ENCODE measurements around the gene RALY. TPM values are rescaled to one million over a fixed set of nuclear protein-coding genes. Genes with fewer than 3 reads are reported as not detected.

RALY gene
- total RNA-seq, 1 donor from 2014 or later = 236 TPM

GRCh38 chr20:34013554-34013953, 19.8 kb downstream of the RALY start:
- peaks cover 2% of the 10 kb centered on the region for H3K36me3 Mint-ChIP-seq (ENCODE audit: insufficient read depth)
- no peak overlapping the region for H3K4me3 Mint-ChIP-seq (ENCODE audit: low read depth)
- H3K4me1 Mint-ChIP-seq (ENCODE audit: low read depth) = peaks cover 61% of the 10 kb centered on the region
- no peak for TF ChIP-seq CTCF (IDR thresholded peaks at IDR 0.05; ENCODE audit: unreplicated experiment)
- H3K27ac Mint-ChIP-seq = no peak overlapping the region
- no peaks in the 10 kb centered on the region for H3K9me3 Mint-ChIP-seq (ENCODE audit: low read depth)
- H3K27me3 Mint-ChIP-seq = no peaks in the 10 kb centered on the region
- DNase-seq (ENCODE audit: low spot score, unreplicated experiment) = no peak

GRCh38 chr20:34014878-34015277, 21.2 kb downstream of the RALY start:
- DNase-seq (ENCODE audit: low spot score, unreplicated experiment) = no peak
- Mint-ChIP-seq H3K4me1 (ENCODE audit: low read depth) (peaks cover 55% of the 10 kb centered on the region), H3K36me3 (ENCODE audit: insufficient read depth) (peaks cover 3% of the 10 kb centered on the region), H3K27ac (peak overlapping the region; percentile 53), H3K9me3 (ENCODE audit: low read depth) (no peaks in the 10 kb centered on the region), H3K27me3 (no peaks in the 10 kb centered on the region), H3K4me3 (ENCODE audit: low read depth) (no peak overlapping the region)
- no peak for TF ChIP-seq CTCF (IDR thresholded peaks at IDR 0.05; ENCODE audit: unreplicated experiment)

DNA sequence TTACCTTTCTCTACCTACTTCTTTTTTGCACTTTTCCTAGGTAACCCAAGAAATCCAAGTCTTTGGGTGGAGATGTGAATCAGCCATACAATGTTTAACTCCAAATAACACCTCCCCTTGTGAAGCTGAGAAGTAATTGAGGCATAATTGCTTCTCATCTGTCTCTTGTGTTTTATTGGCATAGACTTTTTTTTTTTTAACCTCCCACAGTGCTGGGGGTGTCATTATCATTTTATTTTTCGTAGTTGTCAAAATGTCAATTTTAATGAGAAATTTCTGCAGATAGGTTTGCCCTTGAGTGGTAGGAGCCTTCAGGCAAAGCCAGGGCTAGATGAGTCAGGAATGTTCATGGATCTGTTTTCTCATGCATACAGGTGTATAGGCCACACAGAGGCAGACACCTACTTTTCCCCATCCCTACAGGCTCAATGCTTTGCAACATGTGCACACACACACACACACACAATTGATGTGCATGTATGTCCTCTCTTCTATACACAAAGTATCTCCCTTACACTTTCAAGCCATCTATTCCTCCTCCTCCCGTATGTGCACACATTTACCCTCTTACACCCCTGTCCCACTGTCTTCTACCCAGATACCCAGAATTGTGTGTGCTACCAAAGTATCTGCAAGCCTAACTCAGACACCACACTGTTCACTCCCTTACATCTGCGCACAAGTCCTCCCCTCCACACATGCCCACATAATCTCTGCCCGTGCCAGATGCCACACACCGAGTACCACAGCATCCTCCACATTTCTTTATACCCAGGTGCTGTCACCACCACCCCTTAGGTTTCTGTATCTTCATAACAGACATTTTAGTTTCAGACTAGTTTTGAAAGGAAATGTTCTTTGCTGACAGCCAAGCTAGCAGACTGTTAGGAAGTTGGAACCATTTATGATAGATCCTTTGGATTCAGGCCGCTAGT, 22.0 kb downstream of the RALY start:
- Mint-ChIP-seq H3K4me3 (ENCODE audit: low read depth) (no peak overlapping the region), H3K4me1 (ENCODE audit: low read depth) (peaks cover 55% of the 10 kb centered on the region), H3K27me3 (no peaks in the 10 kb centered on the region), H3K9me3 (ENCODE audit: low read depth) (no peaks in the 10 kb centered on the region), H3K36me3 (ENCODE audit: insufficient read depth) (peaks cover 3% of the 10 kb centered on the region), H3K27ac (peak overlapping the region; percentile 43)
- no peak for TF ChIP-seq CTCF (IDR thresholded peaks at IDR 0.05; ENCODE audit: unreplicated experiment)
- DNase-seq (ENCODE audit: low spot score, unreplicated experiment) = no peak

GRCh38 chr20:34016736-34017135, 23.0 kb downstream of the RALY start:
- Mint-ChIP-seq H3K36me3 (ENCODE audit: insufficient read depth) (peaks cover 7% of the 10 kb centered on the region), H3K27ac (peak overlapping the region; percentile 90)

DNA sequence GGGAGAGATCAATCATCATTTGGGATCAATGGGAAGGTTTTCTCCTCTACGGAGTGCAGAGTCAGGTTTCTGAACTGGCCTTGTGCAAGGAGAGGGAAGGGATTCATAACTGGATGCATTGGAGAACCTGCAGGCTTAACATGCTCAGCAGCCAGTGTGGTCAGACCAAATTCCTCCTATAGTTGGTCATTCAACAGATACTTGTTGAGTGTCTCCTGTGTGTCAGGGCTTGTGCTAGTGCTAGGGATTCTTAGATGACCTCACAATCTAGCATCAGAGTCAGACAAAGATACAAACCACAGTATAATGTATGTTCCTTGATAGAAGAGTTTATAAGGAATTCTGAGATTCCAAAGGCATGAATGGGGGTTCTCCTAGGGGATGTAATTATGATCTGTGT, 23.9 kb downstream of the RALY start:
- no peaks in the 10 kb centered on the region for H3K27me3 Mint-ChIP-seq
- peaks cover 5% of the 10 kb centered on the region for H3K36me3 Mint-ChIP-seq (ENCODE audit: insufficient read depth)
- no peak for DNase-seq (ENCODE audit: low spot score, unreplicated experiment)
- H3K9me3 Mint-ChIP-seq (ENCODE audit: low read depth) = no peaks in the 10 kb centered on the region
- H3K4me3 Mint-ChIP-seq (ENCODE audit: low read depth) = no peak overlapping the region
- H3K27ac Mint-ChIP-seq = peak overlapping the region; percentile 71
- TF ChIP-seq CTCF (IDR thresholded peaks at IDR 0.05; ENCODE audit: unreplicated experiment) = no peak
- peaks cover 50% of the 10 kb centered on the region for H3K4me1 Mint-ChIP-seq (ENCODE audit: low read depth)

More at GRCh38 chr20:34016736-34017135, 23.0 kb downstream of the RALY start:
- Mint-ChIP-seq H3K4me1 (ENCODE audit: low read depth) (peaks cover 53% of the 10 kb centered on the region), H3K27me3 (no peaks in the 10 kb centered on the region), H3K4me3 (ENCODE audit: low read depth) (peak overlapping the region; percentile 14), H3K9me3 (ENCODE audit: low read depth) (no peaks in the 10 kb centered on the region)
- no peak for TF ChIP-seq CTCF (IDR thresholded peaks at IDR 0.05; ENCODE audit: unreplicated experiment)
- DNase-seq (ENCODE audit: low spot score, unreplicated experiment) = no peak

All from progenitor cell of endocrine pancreas (in vitro differentiated cells).